ENCODE data around the gene C10orf53.

DNA sequence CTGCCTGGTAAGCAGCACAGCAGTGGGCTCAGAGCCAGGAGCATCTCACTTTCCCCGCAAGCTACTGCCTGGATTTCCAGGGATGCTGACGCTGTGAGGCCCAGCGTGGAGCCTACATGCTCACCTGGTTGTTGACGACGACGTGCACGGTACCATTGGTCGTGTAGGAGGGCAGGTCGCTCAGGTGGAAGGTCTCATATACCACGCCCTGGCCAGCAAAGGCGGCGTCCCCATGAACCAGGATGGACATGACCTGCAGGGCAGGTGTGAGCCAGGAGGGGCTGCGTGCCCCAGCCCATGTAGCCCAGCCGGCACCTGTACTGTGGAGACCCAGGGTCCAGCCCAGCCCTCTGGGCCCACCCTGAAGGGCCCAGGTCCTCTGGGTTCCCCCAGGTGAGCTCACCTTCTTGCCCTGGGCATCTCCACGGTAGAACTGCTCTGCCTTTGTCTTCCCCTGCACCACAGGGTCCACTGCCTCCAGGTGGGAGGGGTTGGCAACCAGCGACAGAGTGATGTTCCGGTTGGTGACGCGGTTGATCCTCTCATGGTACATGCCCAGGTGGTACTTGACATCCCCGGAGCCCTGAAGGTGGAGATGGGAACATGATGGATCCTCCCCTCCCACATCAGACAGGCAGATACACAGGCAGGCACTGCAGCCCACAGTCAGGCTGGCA is 67.3 kb downstream of the C10orf53 start:
- TF ChIP-seq, protein P1, sequence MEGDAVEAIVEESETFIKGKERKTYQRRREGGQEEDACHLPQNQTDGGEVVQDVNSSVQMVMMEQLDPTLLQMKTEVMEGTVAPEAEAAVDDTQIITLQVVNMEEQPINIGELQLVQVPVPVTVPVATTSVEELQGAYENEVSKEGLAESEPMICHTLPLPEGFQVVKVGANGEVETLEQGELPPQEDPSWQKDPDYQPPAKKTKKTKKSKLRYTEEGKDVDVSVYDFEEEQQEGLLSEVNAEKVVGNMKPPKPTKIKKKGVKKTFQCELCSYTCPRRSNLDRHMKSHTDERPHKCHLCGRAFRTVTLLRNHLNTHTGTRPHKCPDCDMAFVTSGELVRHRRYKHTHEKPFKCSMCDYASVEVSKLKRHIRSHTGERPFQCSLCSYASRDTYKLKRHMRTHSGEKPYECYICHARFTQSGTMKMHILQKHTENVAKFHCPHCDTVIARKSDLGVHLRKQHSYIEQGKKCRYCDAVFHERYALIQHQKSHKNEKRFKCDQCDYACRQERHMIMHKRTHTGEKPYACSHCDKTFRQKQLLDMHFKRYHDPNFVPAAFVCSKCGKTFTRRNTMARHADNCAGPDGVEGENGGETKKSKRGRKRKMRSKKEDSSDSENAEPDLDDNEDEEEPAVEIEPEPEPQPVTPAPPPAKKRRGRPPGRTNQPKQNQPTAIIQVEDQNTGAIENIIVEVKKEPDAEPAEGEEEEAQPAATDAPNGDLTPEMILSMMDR (IDR thresholded peaks at IDR 0.05): no peak
- TF ChIP-seq EP300 (IDR thresholded peaks at IDR 0.05): no peak

Measured in suprapubic skin (tissue), 3 donors.